ENCODE measurements around the gene B3GALT5.

GRCh38 chr21:39597595-39597994, 15.1 kb upstream of the B3GALT5 start:
- TF ChIP-seq EZH2 (IDR thresholded peaks at IDR 0.05; ENCODE audit: borderline replicate concordance, insufficient read depth, low read depth, low read length, poor library complexity, severe bottlenecking) = no peak
- TF ChIP-seq CTCF (IDR thresholded peaks at IDR 0.05) = no peak

Measured in B cell (primary cell).